GM18861 (cell line): ENCODE measurements around the gene PYROXD2.

Source experiments
- ATAC-seq: cut with Tn5 transposase; IDR thresholded peaks from one replicate; pipeline ENCODE4 v1.9.1; 2021; ENCODE audit not compliant: unreplicated experiment

PYROXD2 gene

DNA sequence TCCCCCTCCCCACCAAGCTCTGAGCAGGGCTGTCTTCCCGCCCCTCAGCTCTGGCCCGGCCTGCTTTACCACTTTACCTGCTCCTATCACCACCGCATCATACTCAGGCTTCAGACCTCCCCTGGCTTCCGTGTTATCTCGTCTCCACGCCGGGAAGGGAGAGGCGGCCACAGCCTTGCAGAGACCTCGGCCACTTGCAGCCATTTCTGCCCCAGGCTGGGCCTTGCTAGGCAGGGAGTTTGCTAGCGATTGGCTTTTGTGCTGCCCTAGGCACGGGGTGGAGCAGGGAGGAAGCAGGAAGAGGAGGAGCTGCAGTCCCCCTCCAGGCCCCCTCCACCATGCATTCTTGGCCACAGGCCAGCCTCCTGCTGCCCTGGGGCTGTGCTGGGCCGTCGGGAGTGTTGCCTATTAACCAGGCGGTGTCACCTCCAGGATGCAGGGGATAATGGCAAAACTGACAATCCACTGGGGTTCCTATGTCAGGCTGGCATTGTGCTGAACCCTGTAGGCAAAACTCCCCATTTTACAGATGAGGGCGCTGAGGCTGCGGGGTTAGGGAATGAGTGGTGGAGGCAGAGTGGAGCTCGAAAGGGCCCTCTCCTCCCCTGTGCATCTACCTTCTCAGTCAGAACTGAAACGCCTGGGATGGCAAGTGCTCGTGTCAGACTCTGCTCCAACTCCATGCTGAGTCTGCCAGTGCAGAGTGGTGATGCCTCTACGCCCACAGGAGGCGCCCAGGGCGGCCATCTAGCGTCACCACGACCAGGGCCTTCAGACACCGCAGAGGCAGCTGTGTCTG lies at the start of gene PYROXD2:
Gene PYROXD2 (minus strand): TSS at position 251 of the 799 bp plus-strand sequence. CDS start 47 bp downstream, at position 204.
- ATAC-seq: no peak

DNA sequence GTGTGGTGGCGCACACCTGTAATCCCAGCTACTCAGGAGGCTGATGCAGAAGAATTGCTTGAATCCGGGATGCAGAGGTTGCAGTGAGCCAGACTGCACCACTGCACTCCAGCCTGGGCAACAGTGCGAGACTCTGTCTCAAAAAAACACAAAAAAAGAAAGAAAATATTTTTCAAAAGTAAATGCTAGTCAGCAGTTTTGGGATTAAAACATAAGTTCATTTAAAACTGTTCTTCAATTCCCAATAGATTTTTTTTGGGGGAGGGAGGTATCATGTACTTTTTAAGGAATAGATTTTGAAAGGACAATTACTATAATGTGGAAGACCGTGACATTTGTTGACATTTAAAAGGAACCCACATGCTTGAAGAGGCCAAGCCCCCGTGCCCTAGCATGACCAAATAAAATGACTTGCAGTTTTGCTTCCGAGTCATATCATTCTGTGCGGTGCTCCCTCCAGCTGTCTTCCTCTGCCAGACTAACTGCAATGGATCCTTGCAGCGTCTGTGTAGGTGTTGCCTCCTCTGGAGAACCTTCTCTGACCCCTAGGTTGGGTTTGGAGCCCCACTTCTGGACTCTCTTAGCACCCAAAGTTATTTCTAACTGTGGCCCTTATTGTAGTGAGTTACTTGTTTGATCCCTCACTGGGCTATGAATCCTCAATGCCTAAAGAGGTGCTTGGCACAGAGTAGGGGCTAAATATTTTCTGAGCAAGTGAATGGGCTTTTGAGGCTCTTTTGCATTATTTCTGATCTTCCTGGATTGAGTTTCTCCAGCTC lies 49.2 kb upstream of the PYROXD2 start:
- no peak for ATAC-seq

DNA sequence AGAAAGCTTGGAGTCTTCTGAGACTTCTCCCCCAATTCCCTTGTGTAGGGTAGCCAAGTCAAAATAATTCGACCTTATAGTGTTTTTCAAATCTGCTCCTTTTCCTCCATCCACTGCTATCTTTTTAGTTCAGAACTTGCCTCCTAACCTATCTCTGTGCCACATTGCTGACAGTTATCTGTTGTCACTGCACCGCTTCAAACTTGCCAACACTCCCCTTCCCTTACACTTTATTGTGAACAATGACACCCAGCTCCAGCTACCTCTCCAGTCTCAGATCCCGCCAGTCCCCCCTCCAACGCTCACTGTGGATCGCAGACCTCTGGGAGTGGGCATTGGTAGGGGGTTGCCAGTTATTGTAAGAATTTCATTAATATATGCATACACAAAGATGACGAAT lies 48.0 kb upstream of the PYROXD2 start:
- ATAC-seq: no peak

DNA sequence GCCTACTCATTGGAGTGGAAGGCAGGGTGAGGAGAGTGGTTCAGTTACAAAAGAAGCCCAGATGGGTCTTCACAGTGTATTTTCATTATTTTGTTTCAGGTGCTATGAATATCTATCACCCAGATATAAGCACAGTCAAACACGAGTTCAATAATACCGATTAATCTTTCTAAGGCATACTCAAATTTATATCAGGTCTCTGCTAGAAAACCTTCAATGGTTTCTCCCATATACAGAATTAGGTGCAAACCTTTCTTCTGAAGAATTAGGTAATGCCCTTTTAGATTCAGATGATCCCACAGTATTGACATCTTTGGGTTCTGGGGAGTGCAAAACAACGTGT lies 46.5 kb upstream of the PYROXD2 start:
- ATAC-seq: no peak

DNA sequence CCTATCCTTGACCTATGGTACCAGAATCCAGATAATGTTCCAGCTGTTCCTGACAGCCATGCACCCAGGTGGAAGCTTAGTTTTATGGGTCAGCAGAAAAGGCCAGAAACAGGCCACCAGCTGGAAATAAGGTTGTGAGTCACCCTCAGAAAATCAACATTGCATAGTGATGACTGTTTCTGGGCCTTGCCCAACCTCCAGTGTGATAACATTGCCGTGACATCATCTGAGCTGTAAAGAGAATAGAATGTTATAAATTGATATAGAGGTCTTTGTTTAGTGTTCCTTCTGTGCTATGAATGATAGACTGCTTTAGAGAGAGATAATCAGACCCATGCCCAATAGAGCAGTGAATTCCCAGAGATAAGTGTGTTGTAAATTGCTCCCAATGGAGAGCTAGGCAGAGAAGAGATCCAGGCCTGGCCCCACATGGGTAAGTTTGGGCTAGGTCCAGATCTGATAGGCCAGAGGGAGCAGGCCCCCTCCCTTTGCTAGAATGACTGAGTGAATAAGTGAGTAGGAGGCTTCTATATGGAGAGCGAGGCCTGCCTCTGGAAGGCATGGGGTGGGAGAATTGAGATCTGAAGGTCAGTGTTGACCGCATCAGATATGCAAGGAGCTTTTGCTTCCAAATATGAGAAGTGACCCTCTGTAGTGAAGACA lies 46.0 kb upstream of the PYROXD2 start:
- ATAC-seq: no peak

DNA sequence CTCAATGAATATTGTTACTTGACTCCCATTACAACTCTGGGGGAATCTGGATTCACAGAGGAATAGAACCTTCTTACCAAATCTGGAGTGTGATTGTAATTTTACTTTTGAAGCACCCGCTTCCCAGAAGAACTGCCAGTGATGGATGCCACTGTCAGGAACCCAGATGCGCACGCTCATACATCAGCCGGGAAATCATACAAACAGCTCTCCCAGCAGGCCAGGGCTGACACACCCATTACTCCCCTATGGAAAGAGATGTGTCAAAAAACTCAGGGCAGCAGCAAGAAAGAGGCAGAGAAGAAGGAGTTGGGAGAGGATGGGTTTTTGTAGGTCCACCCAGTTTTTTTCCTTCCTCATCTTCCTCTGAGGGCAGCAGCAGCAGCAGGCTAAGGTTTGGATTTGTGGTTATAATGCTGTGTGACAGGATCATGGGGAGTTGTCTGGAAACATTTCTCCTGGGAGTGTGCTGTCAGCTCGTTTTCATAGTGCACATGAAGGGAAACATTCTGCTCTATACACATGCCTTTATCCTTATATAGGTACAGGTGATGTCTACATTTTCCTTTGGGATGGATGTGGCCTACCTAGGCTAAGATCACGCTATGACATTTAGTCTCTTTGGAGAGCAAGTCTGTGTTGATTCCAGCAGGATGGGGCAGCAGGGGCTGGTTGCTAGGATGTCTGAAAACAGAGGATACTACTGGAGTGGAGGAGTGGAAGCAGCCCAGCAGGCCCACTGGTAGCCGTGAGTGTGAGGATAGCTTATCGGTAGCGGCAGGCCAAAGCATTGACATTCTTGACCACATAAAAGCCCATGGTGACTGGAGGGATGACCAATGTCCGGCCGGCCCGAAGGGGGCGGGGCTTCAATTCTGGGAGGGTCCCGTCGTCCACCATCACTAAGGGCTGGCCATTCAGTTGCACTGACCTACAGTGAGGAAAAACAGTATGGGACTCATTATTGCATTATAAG lies 44.1 kb upstream of the PYROXD2 start:
- no peak for ATAC-seq

DNA sequence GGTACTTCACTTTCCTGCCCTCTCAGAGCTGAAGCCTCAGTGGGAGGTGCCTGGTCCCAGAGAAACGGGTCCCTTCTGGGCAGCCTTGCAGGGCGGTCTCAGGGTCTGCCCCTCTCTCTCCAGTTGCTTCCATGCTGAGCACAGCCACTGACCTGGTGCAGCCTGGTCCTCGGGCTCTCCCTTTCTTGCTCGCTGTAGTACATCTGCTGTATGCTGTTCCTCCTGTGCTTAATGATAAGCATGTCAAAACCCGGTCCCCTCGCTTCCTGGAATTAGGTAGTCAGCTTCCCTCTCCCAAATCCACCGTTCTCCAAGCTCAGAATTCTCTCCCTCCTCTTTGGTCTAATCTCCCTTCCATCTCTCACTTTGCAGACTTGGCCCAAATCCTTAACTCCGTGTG lies 42.7 kb upstream of the PYROXD2 start:
- ATAC-seq: no peak

DNA sequence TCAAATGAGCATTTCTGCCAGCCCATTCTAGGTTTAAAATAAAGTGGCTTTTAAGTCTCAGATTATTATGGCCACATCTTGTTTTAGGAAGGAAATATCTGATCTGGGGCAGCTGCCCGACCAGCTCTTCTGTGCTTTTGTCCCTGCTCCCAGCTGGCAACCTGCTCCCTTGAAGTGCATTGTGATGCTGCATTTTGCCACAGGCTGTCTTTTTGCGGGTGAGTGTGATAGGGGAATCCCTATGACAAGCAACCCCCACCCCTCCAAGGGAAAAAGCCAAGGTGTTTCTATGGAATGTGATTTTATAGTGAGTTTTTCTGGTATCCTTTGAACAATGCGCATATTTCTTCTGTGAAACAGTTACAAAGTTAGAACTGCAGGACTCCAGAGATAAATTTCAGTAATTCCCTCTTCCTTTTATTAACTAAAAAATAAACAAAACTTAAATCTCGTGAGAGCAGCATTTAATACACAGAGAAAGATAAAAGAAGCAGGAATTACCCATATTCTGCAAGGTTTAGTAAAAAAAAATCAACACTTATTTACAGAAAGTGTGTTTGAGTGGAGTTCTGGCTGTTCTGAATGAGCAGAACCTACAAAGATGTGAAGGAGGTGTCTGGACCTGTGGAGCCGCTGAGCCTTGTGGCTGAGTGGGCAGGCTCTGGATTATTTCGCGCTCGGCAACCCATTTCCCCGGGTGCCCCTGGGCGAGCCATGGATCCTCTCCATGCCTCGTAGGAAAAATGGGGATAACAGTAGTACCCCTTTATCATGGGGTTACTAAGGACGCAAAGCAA lies 41.9 kb upstream of the PYROXD2 start:
- no peak for ATAC-seq

DNA sequence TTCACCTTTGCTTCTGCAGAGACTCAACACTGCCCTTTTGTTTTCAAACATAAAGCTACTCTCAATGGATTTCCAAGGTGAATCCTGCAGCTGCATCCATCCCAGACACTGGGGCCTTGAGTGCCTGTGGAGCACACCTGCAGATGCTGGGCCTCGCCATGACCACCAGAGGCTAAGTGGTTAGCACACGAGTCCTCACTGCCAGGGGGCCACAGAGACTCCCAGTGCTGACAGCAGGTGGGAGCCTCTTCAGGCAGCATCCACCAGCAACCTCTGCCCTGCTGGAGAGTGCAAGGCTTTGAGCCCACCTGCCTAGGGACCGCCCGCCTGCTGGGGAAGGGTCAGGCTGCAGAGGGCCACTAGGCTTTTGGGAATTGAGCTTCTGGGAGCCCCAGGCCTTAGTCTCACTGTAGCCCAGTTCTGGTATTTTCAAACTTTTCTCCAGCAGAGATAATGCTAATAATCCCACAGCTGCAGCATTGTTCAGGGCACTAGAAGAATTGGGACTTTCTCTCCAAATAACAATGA lies 41.1 kb upstream of the PYROXD2 start:
- no peak for ATAC-seq

DNA sequence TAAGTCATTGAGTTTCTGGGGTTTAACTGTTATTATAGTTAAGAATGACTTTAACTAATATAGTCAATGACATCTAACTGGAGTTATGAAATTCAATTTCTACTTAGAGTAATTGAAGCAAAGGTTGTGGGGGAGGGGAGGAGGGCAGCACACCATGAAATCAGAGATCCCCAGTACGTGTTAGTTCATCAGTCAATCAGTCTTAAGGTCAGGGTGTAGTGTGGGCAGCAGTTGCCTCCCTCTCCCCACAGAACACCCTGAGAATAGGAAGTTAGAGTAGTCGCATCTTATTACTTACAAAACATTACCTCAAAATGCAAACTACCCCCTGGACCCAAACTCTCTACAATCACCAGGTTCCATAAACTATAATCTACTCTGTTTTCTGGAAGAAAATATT lies 38.7 kb upstream of the PYROXD2 start:
- no peak for ATAC-seq

DNA sequence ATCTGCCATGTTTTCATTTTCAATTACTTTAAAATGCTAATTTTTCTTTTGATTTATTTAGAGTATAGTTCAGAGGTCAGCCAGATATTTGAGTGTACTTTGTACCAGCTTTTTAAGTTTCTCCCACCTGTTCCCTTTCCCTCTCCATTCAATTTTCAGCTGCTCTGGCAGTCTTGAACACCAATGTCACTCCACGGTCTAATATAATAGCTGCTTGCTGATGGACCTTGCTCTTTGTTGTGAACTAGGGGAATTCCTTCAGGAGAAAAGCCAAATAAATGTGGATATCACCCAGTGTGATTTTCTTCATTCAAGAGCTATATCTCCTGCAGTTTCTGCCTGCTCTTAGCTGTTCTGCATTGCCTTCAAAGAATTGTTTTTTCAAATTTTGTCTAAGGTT lies 35.6 kb upstream of the PYROXD2 start:
- ATAC-seq: no peak

DNA sequence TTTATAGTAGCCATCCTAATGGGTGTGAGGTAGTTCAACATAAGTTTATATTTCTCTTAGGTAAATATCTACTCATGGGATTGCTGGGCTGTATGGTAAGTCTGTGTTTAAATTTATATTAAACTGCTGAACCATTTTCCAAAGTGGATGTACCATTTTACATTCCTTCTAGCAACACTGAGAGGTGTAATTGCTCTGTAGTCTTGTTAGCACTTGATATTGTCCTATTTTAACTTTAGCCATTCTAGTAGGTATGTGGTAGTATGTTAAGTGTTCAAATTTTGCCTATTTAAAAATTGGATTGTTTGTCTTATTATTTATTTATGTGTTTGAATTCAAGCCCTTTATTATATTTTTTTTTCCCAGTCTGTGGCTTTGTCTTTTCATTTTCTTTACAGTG lies 34.3 kb upstream of the PYROXD2 start:
- ATAC-seq: no peak

DNA sequence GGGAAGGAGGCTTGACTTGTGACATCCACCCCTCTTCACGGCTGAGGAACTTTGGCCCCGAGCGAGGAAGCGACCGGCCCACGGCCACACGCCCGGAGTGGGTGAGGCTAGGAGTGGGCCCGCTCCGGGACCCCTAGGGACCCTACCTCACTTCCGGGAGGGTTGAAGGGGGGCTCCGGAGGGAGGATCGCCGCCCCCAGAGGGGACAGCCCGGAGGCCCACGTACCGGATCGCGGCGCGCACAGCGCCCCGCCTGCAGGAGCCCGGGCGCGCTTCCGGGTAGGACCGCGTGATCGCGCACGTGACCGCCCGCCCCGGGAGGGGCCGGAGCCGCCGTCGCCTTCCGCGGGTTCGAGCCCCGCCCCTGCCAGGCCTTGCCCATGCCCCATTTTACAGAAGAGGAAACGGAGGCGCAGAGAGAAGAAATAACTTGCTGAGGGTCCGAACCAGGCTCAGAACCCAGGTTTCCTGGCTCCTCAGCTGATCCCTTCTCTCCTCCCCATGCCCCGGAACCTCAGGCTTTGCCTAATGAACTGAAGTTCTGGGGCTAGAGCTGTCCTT lies 31.8 kb upstream of the PYROXD2 start, which contains the start of gene HPS1:
Gene HPS1 (minus strand): TSS at position 275 of the 561 bp plus-strand sequence. CDS start 3,695 bp downstream, outside the sequence.
- ATAC-seq: peak; percentile 79

DNA sequence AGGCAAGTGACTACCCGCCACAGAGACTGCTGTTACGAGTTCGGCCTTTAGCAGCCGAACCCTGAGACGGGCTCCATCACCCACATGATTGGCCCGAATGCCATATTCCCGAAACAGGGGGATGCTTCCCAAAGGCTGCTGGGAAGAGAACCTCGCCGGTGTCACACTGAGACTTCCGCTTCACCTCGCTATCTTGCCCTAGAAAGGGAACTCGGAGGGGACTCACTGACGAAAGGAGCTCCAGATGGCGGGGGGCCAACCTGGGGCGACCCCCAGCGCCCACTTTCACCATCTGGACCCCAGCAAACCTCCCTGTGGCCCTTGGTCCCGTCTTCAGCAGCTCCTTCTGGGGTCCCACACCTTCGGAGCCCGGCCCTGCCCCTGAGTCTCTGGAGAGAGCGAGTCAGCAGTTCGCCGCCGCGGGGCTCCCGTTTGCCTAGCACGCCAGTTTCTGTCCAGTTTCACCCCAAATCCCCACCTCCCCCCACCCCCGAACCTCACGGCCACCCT lies 31.2 kb upstream of the PYROXD2 start:
- no peak for ATAC-seq

DNA sequence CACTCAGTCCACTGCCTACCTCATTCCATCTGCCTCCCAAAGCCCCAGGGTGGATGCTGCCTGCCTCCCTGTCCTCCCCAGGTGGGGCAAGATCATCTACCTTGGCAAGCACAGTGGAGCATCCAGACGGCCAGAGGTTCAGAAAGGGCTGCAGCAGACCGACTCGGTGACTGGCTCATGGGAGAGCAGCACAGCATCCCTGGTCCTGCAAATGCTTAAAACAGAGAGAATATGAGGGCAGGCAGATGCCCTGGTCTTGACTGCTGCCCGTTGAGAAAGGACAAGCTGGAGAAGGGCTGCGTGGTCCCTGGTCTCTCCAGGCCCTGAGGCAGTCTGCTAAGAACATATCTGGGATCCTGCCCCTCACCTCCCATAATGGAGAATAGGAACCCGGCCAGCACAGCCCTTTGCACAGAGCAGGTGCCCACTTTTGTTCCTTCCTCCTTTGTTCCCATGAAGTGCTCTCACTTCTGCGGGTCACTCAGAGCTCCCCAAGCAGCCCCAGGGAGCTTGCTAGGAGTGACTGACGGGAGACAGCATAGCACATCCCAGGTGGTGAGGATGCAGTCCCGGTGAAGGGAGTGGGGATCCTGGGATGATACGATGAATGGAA lies 30.3 kb upstream of the PYROXD2 start:
- no peak for ATAC-seq

DNA sequence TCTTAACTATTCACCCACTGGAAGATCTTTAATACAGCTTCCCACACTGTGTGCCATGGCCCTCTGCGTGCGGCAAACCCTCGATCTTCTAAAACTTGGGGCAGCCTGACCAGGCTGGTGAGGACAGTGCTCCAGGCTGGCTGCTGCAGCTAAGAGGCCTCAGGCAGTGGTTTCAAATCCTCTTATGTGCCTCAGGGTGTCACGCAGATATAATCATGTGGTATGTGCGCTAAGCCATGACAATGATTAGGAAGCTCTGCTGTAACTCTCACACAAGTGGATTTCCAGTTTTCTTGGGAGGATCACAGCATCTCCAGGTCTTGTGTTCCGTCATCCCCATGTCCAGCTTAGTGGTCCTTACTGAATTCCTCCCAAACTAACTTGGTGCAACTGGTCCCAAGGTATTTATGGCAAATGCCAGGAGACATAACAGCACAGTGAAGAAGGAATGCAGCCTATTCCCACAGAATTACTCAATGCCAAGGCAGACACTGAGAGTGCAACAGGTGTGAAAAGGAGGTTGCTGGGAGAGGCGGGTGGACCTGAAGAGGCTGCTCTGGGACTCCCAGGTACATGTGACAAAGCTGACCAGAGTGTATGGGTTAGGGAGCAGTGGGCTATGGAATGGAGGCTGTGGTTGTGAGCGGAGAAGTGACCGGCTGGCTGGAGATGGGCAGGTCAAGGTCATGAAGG lies 29.5 kb upstream of the PYROXD2 start:
- no peak for ATAC-seq

DNA sequence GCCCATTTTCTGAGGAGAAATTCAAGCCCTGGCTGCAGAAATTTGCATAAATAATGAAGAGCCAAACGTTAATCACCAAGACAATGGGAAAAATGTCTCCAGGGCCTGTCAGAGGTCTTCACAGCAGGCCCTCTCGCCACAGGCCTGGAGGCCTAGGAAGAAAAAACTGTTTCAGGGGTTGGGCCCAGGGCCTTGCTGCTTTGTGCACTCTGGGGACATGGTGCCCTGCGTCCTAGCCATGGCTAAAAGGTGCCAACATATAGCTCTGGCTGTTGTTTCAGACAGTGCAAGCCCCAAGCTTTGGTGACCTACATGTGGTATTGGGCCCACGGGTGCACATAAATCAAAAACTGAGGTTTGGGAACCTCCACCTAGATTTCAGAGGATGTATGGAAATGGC lies 23.7 kb upstream of the PYROXD2 start:
- ATAC-seq: no peak

DNA sequence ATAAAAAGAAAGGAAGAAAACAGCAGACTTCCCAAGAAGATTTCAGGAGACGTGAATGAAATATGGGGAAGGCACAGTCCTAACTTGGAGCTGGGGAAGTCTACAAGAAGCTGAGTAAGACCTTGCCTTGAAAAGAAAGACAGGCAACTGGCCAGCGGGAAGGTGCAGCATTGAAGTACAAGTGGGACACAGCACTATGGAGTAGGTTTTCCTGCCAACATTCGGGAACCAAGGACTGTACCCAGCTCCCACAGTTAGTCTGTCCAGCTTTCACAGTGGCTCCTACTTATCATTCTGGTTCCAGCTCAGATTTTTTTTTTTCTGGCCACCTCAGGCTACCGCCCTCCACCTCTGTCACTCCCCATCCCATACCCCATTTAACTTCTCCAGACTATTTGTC lies 21.7 kb upstream of the PYROXD2 start:
- ATAC-seq: no peak
